Stimulated activated effector memory CD8-positive, alpha-beta T cell treated with anti-CD3 and anti-CD28 coated beads, Interleukin-12 subunit alpha, Interleukin-12 subunit beta, amount 100 ng/mL, for 72 hours (primary cell): ENCODE data around the gene PLA2G2F.

ENCODE experiments used
- ATAC-seq: fragments of 150-1000 bp; cut with Tn5 transposase; 2 replicates; pipeline ENCODE4 v1.10.0; 2021
- DNase-seq, 2 donors: peaks; one replicate each; pipeline ENCODE4 v3.0.0; 2021 to 2022; ENCODE audit warnings: low spot score in 2 of 2
- H3K27ac Mint-ChIP-seq: one replicate; pipeline ENCODE4 v1.8.0; 2022; ENCODE audit warnings: mild to moderate bottlenecking, mixed read lengths
- H3K36me3 Mint-ChIP-seq: one replicate; pipeline ENCODE4 v1.8.0; 2022; ENCODE audit warnings: mild to moderate bottlenecking, mixed read lengths
- H3K4me1 Mint-ChIP-seq: one replicate; pipeline ENCODE4 v1.8.0; 2022; ENCODE audit warnings: mixed read lengths
- H3K4me3 Mint-ChIP-seq: one replicate; pipeline ENCODE4 v1.8.0; 2022; ENCODE audit warnings: mild to moderate bottlenecking, mixed read lengths
- H3K9me3 Mint-ChIP-seq: one replicate; pipeline ENCODE4 v1.8.0; 2022; ENCODE audit warnings: mixed read lengths

The PLA2G2F gene

GRCh38 chr1:20108366-20109123 lies 30.6 kb upstream of the PLA2G2F start:
- Mint-ChIP-seq H3K4me3 (no peak overlapping the region), H3K9me3 (no peaks in the 10 kb centered on the region), H3K4me1 (no peaks in the 10 kb centered on the region), H3K27ac (no peak overlapping the region), H3K36me3 (no peaks in the 10 kb centered on the region)
- DNase-seq (no peak), ATAC-seq (no peak)

- no peak overlapping the region for H3K27ac Mint-ChIP-seq
- no peaks in the 10 kb centered on the region for H3K4me1 Mint-ChIP-seq
- no peak overlapping the region for H3K4me3 Mint-ChIP-seq
- no peaks in the 10 kb centered on the region for H3K36me3 Mint-ChIP-seq
- no peaks in the 10 kb centered on the region for H3K9me3 Mint-ChIP-seq
- ATAC-seq: no peak
- no peak for DNase-seq
Observed at GRCh38 chr1:20109223-20109856, 29.8 kb upstream of the PLA2G2F start.

GRCh38 chr1:20110679-20111078 lies 28.4 kb upstream of the PLA2G2F start:
- DNase-seq (no peak), ATAC-seq (no peak)
- Mint-ChIP-seq H3K27ac (no peak overlapping the region), H3K4me1 (no peaks in the 10 kb centered on the region), H3K36me3 (no peaks in the 10 kb centered on the region), H3K4me3 (no peak overlapping the region), H3K9me3 (no peaks in the 10 kb centered on the region)

- Mint-ChIP-seq H3K36me3 (no peaks in the 10 kb centered on the region), H3K4me3 (no peak overlapping the region), H3K4me1 (no peaks in the 10 kb centered on the region), H3K27ac (no peak overlapping the region), H3K9me3 (no peaks in the 10 kb centered on the region)
- no peak for ATAC-seq
- DNase-seq: no peak
Observed at GRCh38 chr1:20111452-20111851, 27.7 kb upstream of the PLA2G2F start.

- no peaks in the 10 kb centered on the region for H3K4me1 Mint-ChIP-seq
- H3K36me3 Mint-ChIP-seq: no peaks in the 10 kb centered on the region
- DNase-seq: no peak
- no peak overlapping the region for H3K27ac Mint-ChIP-seq
- no peak overlapping the region for H3K4me3 Mint-ChIP-seq
- no peaks in the 10 kb centered on the region for H3K9me3 Mint-ChIP-seq
- ATAC-seq: peak; percentile 65
Observed at GRCh38 chr1:20112279-20113000, 26.7 kb upstream of the PLA2G2F start.

- H3K27ac Mint-ChIP-seq: no peak overlapping the region
Observed at GRCh38 chr1:20114021-20114648, 25.0 kb upstream of the PLA2G2F start.

GRCh38 chr1:20115479-20115878 lies 23.6 kb upstream of the PLA2G2F start:
- H3K9me3 Mint-ChIP-seq: no peaks in the 10 kb centered on the region
- ATAC-seq: no peak

More at GRCh38 chr1:20114021-20114648, 25.0 kb upstream of the PLA2G2F start:
- Mint-ChIP-seq H3K4me1 (no peaks in the 10 kb centered on the region), H3K4me3 (no peak overlapping the region), H3K9me3 (no peaks in the 10 kb centered on the region), H3K36me3 (no peaks in the 10 kb centered on the region)
- no peak for DNase-seq
- peak; percentile 11 for ATAC-seq

GRCh38 chr1:20115916-20116315 lies 23.2 kb upstream of the PLA2G2F start:
- ATAC-seq (no peak), DNase-seq (no peak)
- H3K36me3 Mint-ChIP-seq: no peaks in the 10 kb centered on the region
- no peak overlapping the region for H3K27ac Mint-ChIP-seq
- H3K4me3 Mint-ChIP-seq: no peak overlapping the region
- H3K9me3 Mint-ChIP-seq: no peaks in the 10 kb centered on the region
- H3K4me1 Mint-ChIP-seq: peaks cover 5% of the 10 kb centered on the region

More at GRCh38 chr1:20115479-20115878, 23.6 kb upstream of the PLA2G2F start:
- DNase-seq: no peak
- Mint-ChIP-seq H3K36me3 (no peaks in the 10 kb centered on the region), H3K27ac (no peak overlapping the region), H3K4me1 (peaks cover 5% of the 10 kb centered on the region), H3K4me3 (no peak overlapping the region)

- Mint-ChIP-seq H3K27ac (no peak overlapping the region), H3K9me3 (no peaks in the 10 kb centered on the region), H3K4me1 (peaks cover 5% of the 10 kb centered on the region), H3K36me3 (no peaks in the 10 kb centered on the region), H3K4me3 (no peak overlapping the region)
- DNase-seq (no peak), ATAC-seq (no peak)
Observed at GRCh38 chr1:20117236-20117635, 21.9 kb upstream of the PLA2G2F start.

GRCh38 chr1:20119347-20119746 lies 19.8 kb upstream of the PLA2G2F start, which contains the start of gene PLA2G2D:
TSS of gene PLA2G2D (minus strand) at chr1:20119536. CDS start at chr1:20119498, 38 bp downstream.
- no peak within 1 kb of the TSS for H3K27ac Mint-ChIP-seq
- ATAC-seq (no peak), DNase-seq (no peak)
- H3K4me3 Mint-ChIP-seq: no peak within 1 kb of the TSS
- no peaks in the 10 kb centered on the region for H3K9me3 Mint-ChIP-seq
- H3K36me3 Mint-ChIP-seq: no peaks in the 10 kb centered on the region
- peaks cover 7% of the 10 kb centered on the region for H3K4me1 Mint-ChIP-seq

GRCh38 chr1:20120796-20121195 lies 18.3 kb upstream of the PLA2G2F start:
- Mint-ChIP-seq H3K9me3 (no peaks in the 10 kb centered on the region), H3K27ac (no peak overlapping the region), H3K36me3 (no peaks in the 10 kb centered on the region), H3K4me1 (peaks cover 15% of the 10 kb centered on the region), H3K4me3 (no peak overlapping the region)
- DNase-seq (no peak), ATAC-seq (no peak)

GRCh38 chr1:20123722-20124455 lies 15.2 kb upstream of the PLA2G2F start:
- ATAC-seq: no peak
- H3K27ac Mint-ChIP-seq: no peak overlapping the region

GRCh38 chr1:20124456-20125057 lies 14.6 kb upstream of the PLA2G2F start:
- peaks cover 26% of the 10 kb centered on the region for H3K4me1 Mint-ChIP-seq
- ATAC-seq: peak; percentile 81
- no peaks in the 10 kb centered on the region for H3K36me3 Mint-ChIP-seq
- no peaks in the 10 kb centered on the region for H3K9me3 Mint-ChIP-seq
- H3K4me3 Mint-ChIP-seq: no peak overlapping the region
- no peak overlapping the region for H3K27ac Mint-ChIP-seq
- DNase-seq: no peak

More at GRCh38 chr1:20123722-20124455, 15.2 kb upstream of the PLA2G2F start:
- H3K4me1 Mint-ChIP-seq: peaks cover 26% of the 10 kb centered on the region
- no peak for DNase-seq
- H3K36me3 Mint-ChIP-seq: no peaks in the 10 kb centered on the region
- no peak overlapping the region for H3K4me3 Mint-ChIP-seq
- H3K9me3 Mint-ChIP-seq: no peaks in the 10 kb centered on the region

- Mint-ChIP-seq H3K36me3 (no peaks in the 10 kb centered on the region), H3K27ac (no peak overlapping the region), H3K4me1 (peaks cover 22% of the 10 kb centered on the region), H3K4me3 (no peak overlapping the region), H3K9me3 (no peaks in the 10 kb centered on the region)
- peak; percentile 5 for ATAC-seq
- DNase-seq: no peak
Observed at GRCh38 chr1:20125100-20125499, 14.0 kb upstream of the PLA2G2F start.
